ENCODE measurements around the gene NAA10.

NAA10 gene

GRCh38 chrX:153882557-153882956, 52.3 kb downstream of the NAA10 start:
- no peak for DNase-seq

GRCh38 chrX:153882086-153882498, 52.7 kb downstream of the NAA10 start:
- no peak for DNase-seq

GRCh38 chrX:153881281-153881680, 53.6 kb downstream of the NAA10 start:
- DNase-seq = no peak

GRCh38 chrX:153880440-153880815, 54.4 kb downstream of the NAA10 start:
- DNase-seq = no peak

GRCh38 chrX:153879741-153880439, 54.9 kb downstream of the NAA10 start:
- no peak for DNase-seq

Data from NCI-H226 (cell line).